A549 treated with Hydrocortisone at 1 μM for 4 hours (cell line): ENCODE results near the gene CT47C1. TPM values are rescaled to one million over a fixed set of nuclear protein-coding genes. Genes with fewer than 3 reads are reported as not detected.

Source experiments
- total RNA-seq: library from RNA; stranded (reverse); fragments of 200-300 nt; extraction: Qiagen RNA extraction; gene quantifications from 5 replicates; pipeline ENCODE4 v1.2.3, GENCODE V29; 2022

The CT47C1 gene
- total RNA-seq: not detected in 5 replicates

DNA sequence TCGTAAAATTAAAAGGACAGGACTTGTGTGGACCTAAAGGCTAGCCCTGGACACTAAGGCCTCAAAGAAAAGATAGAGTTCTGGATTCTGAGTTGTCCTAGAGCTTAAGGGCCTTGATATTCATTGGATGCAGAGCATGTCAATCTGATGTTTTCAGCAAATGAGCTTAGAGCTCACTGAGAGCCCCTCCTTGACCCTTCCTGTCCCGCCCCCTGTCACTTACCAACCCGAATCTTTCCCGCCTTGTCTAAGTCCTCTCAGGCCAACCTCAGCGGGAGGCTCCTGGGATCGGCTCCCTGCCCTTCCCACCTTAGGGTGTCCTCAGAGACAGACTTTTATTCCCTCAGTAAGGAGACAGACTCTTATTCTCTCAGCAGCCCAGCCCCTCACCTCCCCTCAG is at the start of gene CT47C1:
Gene CT47C1 (plus strand): TSS at position 250 of the 400 bp plus-strand sequence. CDS start 233 bp downstream, outside the sequence.

Other genes with a start within 250 kb of the CT47C1 start
- gene ZCCHC12, start 249.2 kb upstream of the CT47C1 start, total RNA-seq: 0.15 to 0.30 TPM (median 0.17 TPM) in 5 replicates
- 3.0 to 3.6 TPM (median 3.4 TPM) in 5 replicates for gene LONRF3, start 98.4 kb upstream of the CT47C1 start, total RNA-seq
- 0.01 to 0.02 TPM in 2 of 5 replicates, not detected in the others for gene KIAA1210, start 54.8 kb downstream of the CT47C1 start, total RNA-seq
- gene PGRMC1, start 163.3 kb downstream of the CT47C1 start, total RNA-seq: 133 to 157 TPM (median 148 TPM) in 5 replicates